Uterus (tissue), 4 donors: ENCODE results near the gene SLC7A6OS. TPM values are rescaled to one million over a fixed set of nuclear protein-coding genes. Genes with fewer than 3 reads are reported as not detected.

Source experiments
- DNase-seq, 2 donors: peaks; one replicate each; pipeline ENCODE4 v3.0.0-alpha.2; 2019 to 2020
- H3K27ac ChIP-seq, 2 donors: fragments of 200-600 bp; sonication (generic); 1 replicate in 1 of 2; 2 replicates in 1 of 2; pipeline ENCODE4 v1.5.1; 2016 to 2018
- H3K27me3 ChIP-seq, 2 donors: fragments of 200-600 bp; sonication (generic); one replicate each; pipeline ENCODE4 v1.5.1; 2018 to 2019; ENCODE audit warnings: control low read depth in 1 of 2
- H3K36me3 ChIP-seq, 2 donors: fragments of 200-600 bp; sonication (generic); one replicate each; pipeline ENCODE4 v1.5.1; 2019; ENCODE audit warnings: control low read depth in 1 of 2
- H3K4me1 ChIP-seq, 2 donors: fragments of 200-600 bp; sonication (generic); one replicate each; pipeline ENCODE4 v1.5.1; 2018 to 2019; ENCODE audit warnings: control low read depth in 1 of 2
- H3K4me3 ChIP-seq, 2 donors: fragments of 200-600 bp; sonication (generic); 1 replicate in 1 of 2; 2 replicates in 1 of 2; pipeline ENCODE4 v1.5.1; 2018 to 2019; ENCODE audit warnings: mild to moderate bottlenecking in 1 of 2
- H3K9me3 ChIP-seq, 2 donors: fragments of 200-600 bp; sonication (generic); one replicate each; pipeline ENCODE4 v1.5.1; 2019; ENCODE audit warnings: control low read depth in 1 of 2
- CTCF ChIP-seq, 4 experiments: fragments of 200-600 bp in 2 of 4; fragments of 450-650 bp in 2 of 4; sonication (generic) in 2 of 4; IDR thresholded peaks; one replicate each; pipeline ENCODE4 v1.5.1; 2016 to 2019; ENCODE audit warnings: antibody characterized with exemption in 4 of 4, mild to moderate bottlenecking in 2 of 4, moderate library complexity in 1 of 4
- POLR2A ChIP-seq, 2 donors: fragments of 450-650 bp; IDR thresholded peaks; one replicate each; pipeline ENCODE4 v1.6.1; 2016; ENCODE audit warnings: antibody characterized with exemption in 2 of 2, mild to moderate bottlenecking in 1 of 2, moderate library complexity in 1 of 2
- intact Hi-C: fragments of 100-400 bp; cut with DNase I; formaldehyde crosslinking; loops from one replicate; pipeline ENCODE4 v1.15.1; 2023; ENCODE audit warnings: low total_unique reads
- total RNA-seq, 4 donors: library from RNA; depleted of rRNA in 3 of 4; stranded (reverse); fragments of >200 nt in 3 of 4; gene quantifications; one replicate each; pipeline versions ENCODE4 v1.1.0 to v1.2.4, GENCODE V29; 2014 to 2023
- donor health status: DM: yes; HTN: yes; CAD: no.

SLC7A6OS gene
- total RNA-seq, 4 donors from 2014 or later: 7.6 to 18.9 (median 13.4) TPM

- Histone ChIP-seq H3K27ac (no peak overlapping the region), H3K4me1 (no peaks in the 10 kb centered on the region), H3K27me3 (no peaks in the 10 kb centered on the region), H3K36me3 (no peaks in the 10 kb centered on the region), H3K4me3 (no peak overlapping the region), H3K9me3 (no peaks in the 10 kb centered on the region)
- no peak for DNase-seq
- no peak for TF ChIP-seq POLR2A (IDR thresholded peaks at IDR 0.05)
- no peak for TF ChIP-seq CTCF (IDR thresholded peaks at IDR 0.05)
- intact Hi-C loops: no loop called here
Measured at GRCh38 chr16:68343137-68343536, 32.4 kb upstream of the SLC7A6OS start.

GRCh38 chr16:68342620-68343019 lies 31.9 kb upstream of the SLC7A6OS start:
- Histone ChIP-seq H3K27ac (no peak overlapping the region), H3K36me3 (no peaks in the 10 kb centered on the region), H3K27me3 (no peaks in the 10 kb centered on the region), H3K4me3 (no peak overlapping the region), H3K4me1 (no peaks in the 10 kb centered on the region), H3K9me3 (no peaks in the 10 kb centered on the region)
- no peak for DNase-seq
- no peak for TF ChIP-seq CTCF (IDR thresholded peaks at IDR 0.05)
- no peak for TF ChIP-seq POLR2A (IDR thresholded peaks at IDR 0.05)
- intact Hi-C loops: no loop called here

GRCh38 chr16:68339214-68339613 lies 28.5 kb upstream of the SLC7A6OS start:
- no peaks in the 10 kb centered on the region for H3K4me1 ChIP-seq
- no peaks in the 10 kb centered on the region for H3K36me3 ChIP-seq
- H3K4me3 ChIP-seq: no peak overlapping the region
- H3K27ac ChIP-seq: no peak overlapping the region
- no peaks in the 10 kb centered on the region for H3K27me3 ChIP-seq
- TF ChIP-seq POLR2A (IDR thresholded peaks at IDR 0.05): no peak
- no peak for TF ChIP-seq CTCF (IDR thresholded peaks at IDR 0.05)
- H3K9me3 ChIP-seq: no peaks in the 10 kb centered on the region
- intact Hi-C loops: no loop called here
- no peak for DNase-seq

- no peak for TF ChIP-seq CTCF (IDR thresholded peaks at IDR 0.05)
- no peak for TF ChIP-seq POLR2A (IDR thresholded peaks at IDR 0.05)
- Histone ChIP-seq H3K27ac (no peak overlapping the region), H3K36me3 (no peaks in the 10 kb centered on the region), H3K4me1 (no peaks in the 10 kb centered on the region), H3K27me3 (no peaks in the 10 kb centered on the region), H3K4me3 (no peak overlapping the region), H3K9me3 (no peaks in the 10 kb centered on the region)
- intact Hi-C loops: no loop called here
- DNase-seq: no peak
Measured at GRCh38 chr16:68338326-68339119, 27.8 kb upstream of the SLC7A6OS start.

- TF ChIP-seq POLR2A (IDR thresholded peaks at IDR 0.05): no peak
- TF ChIP-seq CTCF (IDR thresholded peaks at IDR 0.05): no peak
- Histone ChIP-seq H3K9me3 (no peaks in the 10 kb centered on the region), H3K4me1 (no peaks in the 10 kb centered on the region), H3K36me3 (no peaks in the 10 kb centered on the region), H3K27ac (no peak overlapping the region), H3K4me3 (no peak overlapping the region), H3K27me3 (no peaks in the 10 kb centered on the region)
- DNase-seq: no peak
- intact Hi-C loops: no loop called here
Measured at GRCh38 chr16:68335175-68335574, 24.4 kb upstream of the SLC7A6OS start.
